Neuronal stem cell (in vitro differentiated cells): ENCODE results near the gene PRKD1.

Experiments
- DNase-seq: peaks from one replicate; pipeline ENCODE4 v3.0.0-alpha.2; 2013; ENCODE audit warnings: low spot score
- H2AFZ ChIP-seq: one replicate; pipeline ENCODE4 v1.6.1; 2013; ENCODE audit warnings: mild to moderate bottlenecking, low read length, inconsistent platforms
- H2AK5ac ChIP-seq: 2 replicates; pipeline ENCODE4 v1.6.1; 2013; ENCODE audit warnings: low read depth, mild to moderate bottlenecking, inconsistent platforms, low read length, moderate library complexity, mixed read lengths
- H2BK120ac ChIP-seq: 2 replicates; pipeline ENCODE4 v1.6.1; 2013; ENCODE audit warnings: low read depth, mild to moderate bottlenecking, inconsistent platforms, low read length, moderate library complexity, mixed read lengths
- H2BK12ac ChIP-seq: one replicate; pipeline ENCODE4 v1.6.1; 2013; ENCODE audit warnings: low read length, inconsistent platforms
- H2BK15ac ChIP-seq: 2 replicates; pipeline ENCODE4 v1.6.1; 2013; ENCODE audit warnings: mild to moderate bottlenecking, low read length, inconsistent platforms, mixed read lengths
- H2BK5ac ChIP-seq: one replicate; pipeline ENCODE4 v1.6.1; 2013; ENCODE audit warnings: inconsistent platforms, mild to moderate bottlenecking, low read length, moderate library complexity
- H3K14ac ChIP-seq: one replicate; pipeline ENCODE4 v1.6.1; 2013; ENCODE audit warnings: low read length, inconsistent platforms
- H3K18ac ChIP-seq: 2 replicates; pipeline ENCODE4 v1.6.1; 2013; ENCODE audit warnings: low read length, inconsistent platforms
- H3K23ac ChIP-seq: 2 replicates; pipeline ENCODE4 v1.6.1; 2013; ENCODE audit warnings: low read depth, mild to moderate bottlenecking, mixed read lengths, low read length, inconsistent platforms; ENCODE audit not compliant: poor library complexity
- H3K27ac ChIP-seq: replicated peaks from 3 replicates; pipeline ENCODE4 v1.5.1; 2013; ENCODE audit warnings: low read length, inconsistent platforms
- H3K27me3 ChIP-seq, 3 experiments: 2 replicates each; pipeline ENCODE4 v1.6.1; 2013; ENCODE audit warnings: low read length in 3 of 3, mild to moderate bottlenecking in 2 of 3, inconsistent platforms in 1 of 3, low read depth in 1 of 3, mixed read lengths in 1 of 3, moderate library complexity in 1 of 3; ENCODE audit not compliant: control insufficient read depth in 3 of 3, insufficient read depth in 3 of 3
- H3K36me3 ChIP-seq, 2 donors: replicated peaks in 1 of 2; 2 replicates each; pipeline ENCODE4 v1.6.1; 2013; ENCODE audit warnings: low read length in 2 of 2; ENCODE audit not compliant: control insufficient read depth in 2 of 2, insufficient read depth in 2 of 2
- H3K4ac ChIP-seq: 2 replicates; pipeline ENCODE4 v1.6.1; 2013; ENCODE audit warnings: inconsistent platforms, mild to moderate bottlenecking, low read length, moderate library complexity
- H3K4me1 ChIP-seq, 2 donors: 1 replicate in 1 of 2; 2 replicates in 1 of 2; pipeline ENCODE4 v1.6.1; 2013; ENCODE audit warnings: low read length in 2 of 2, low read depth in 1 of 2; ENCODE audit not compliant: control insufficient read depth in 2 of 2, insufficient read depth in 1 of 2
- H3K4me2 ChIP-seq: one replicate; pipeline ENCODE4 v1.6.1; 2013; ENCODE audit warnings: mild to moderate bottlenecking, low read length, inconsistent platforms; ENCODE audit not compliant: insufficient read depth, poor library complexity, severe bottlenecking
- H3K4me3 ChIP-seq, 2 donors: 2 replicates each; pipeline ENCODE4 v1.5.1; 2013; ENCODE audit warnings: low read length in 2 of 2, mild to moderate bottlenecking in 2 of 2, inconsistent platforms in 1 of 2, moderate library complexity in 1 of 2
- H3K79me1 ChIP-seq: one replicate; pipeline ENCODE4 v1.6.1; 2013; ENCODE audit warnings: low read depth, mild to moderate bottlenecking, inconsistent platforms, low read length, moderate library complexity
- H3K9ac ChIP-seq: one replicate; pipeline ENCODE4 v1.6.1; 2013; ENCODE audit warnings: mild to moderate bottlenecking, low read depth, low read length, inconsistent platforms; ENCODE audit not compliant: poor library complexity
- H3K9me3 ChIP-seq, 2 donors: replicated peaks in 1 of 2; 2 replicates each; pipeline versions ENCODE3 to v1.6.1; 2013; ENCODE audit warnings: low read length in 2 of 2, mild to moderate bottlenecking in 2 of 2, inconsistent platforms in 1 of 2, low read depth in 1 of 2, mixed read lengths in 1 of 2, moderate library complexity in 1 of 2; ENCODE audit not compliant: control insufficient read depth in 2 of 2, insufficient read depth in 1 of 2
- H4K8ac ChIP-seq: one replicate; pipeline ENCODE4 v1.6.1; 2013; ENCODE audit warnings: low read depth, mild to moderate bottlenecking, inconsistent platforms, low read length, moderate library complexity
- H4K91ac ChIP-seq: one replicate; pipeline ENCODE4 v1.6.1; 2013; ENCODE audit warnings: low read length, low read depth, mild to moderate bottlenecking, inconsistent platforms; ENCODE audit not compliant: poor library complexity
- WGBS, 2 donors: extraction: QIAGEN DNeasy Blood & Tissue Kit; methylation state at CpG; one replicate each; pipeline ENCODE4 v1.1.7; 2013; ENCODE audit warnings: missing lambda C conversion rate in 2 of 2, mixed read lengths in 1 of 2; ENCODE audit not compliant: insufficient read length in 2 of 2, insufficient replicate concordance in 1 of 2; ENCODE audit errors: extremely low coverage in 2 of 2; 5-methylcytosine and 5-hydroxymethylcytosine counted together

The PRKD1 gene

GRCh38 chr14:29653303-29653702 is 274.3 kb downstream of the PRKD1 start:
- Histone ChIP-seq H2BK15ac (no peak overlapping the region), H3K4ac (no peak overlapping the region), H3K18ac (no peak overlapping the region), H4K8ac (no peak overlapping the region), H2AK5ac (no peak overlapping the region), H3K14ac (no peak overlapping the region), H2BK5ac (no peak overlapping the region), H3K4me2 (no peak overlapping the region), H2AFZ (no peak overlapping the region), H4K91ac (no peak overlapping the region), H3K9me3 (peaks cover 0 to 3% of the 10 kb centered on the region in 2 donors), H3K9ac (no peak overlapping the region), H3K27me3 (no peaks in the 10 kb centered on the region), H2BK120ac (no peak overlapping the region), H3K4me3 (no peak overlapping the region), H3K27ac (no peak overlapping the region), H3K23ac (no peak overlapping the region), H2BK12ac (no peak overlapping the region), H3K79me1 (no peaks in the 10 kb centered on the region), H3K36me3 (no peaks in the 10 kb centered on the region), H3K4me1 (no peaks in the 10 kb centered on the region)
- DNase-seq, result no peak

- H3K18ac ChIP-seq, result no peak overlapping the region
- H3K79me1 ChIP-seq, result no peaks in the 10 kb centered on the region
- H2BK5ac ChIP-seq, result no peak overlapping the region
- H2BK12ac ChIP-seq, result no peak overlapping the region
- DNase-seq, result no peak
- no peak overlapping the region for H2AFZ ChIP-seq
- H4K91ac ChIP-seq, result no peak overlapping the region
- no peak overlapping the region for H3K9ac ChIP-seq
- H3K23ac ChIP-seq, result no peak overlapping the region
- peaks cover 5% of the 10 kb centered on the region in 2 donors for H3K9me3 ChIP-seq
- H4K8ac ChIP-seq, result no peak overlapping the region
- no peaks in the 10 kb centered on the region for H3K27me3 ChIP-seq
- H2BK120ac ChIP-seq, result no peak overlapping the region
- H3K4me1 ChIP-seq, result no peaks in the 10 kb centered on the region
- no peaks in the 10 kb centered on the region for H3K36me3 ChIP-seq
- no peak overlapping the region for H3K14ac ChIP-seq
- no peak overlapping the region for H3K4me3 ChIP-seq
- no peak overlapping the region for H2AK5ac ChIP-seq
- H2BK15ac ChIP-seq, result no peak overlapping the region
- no peak overlapping the region for H3K4me2 ChIP-seq
- no peak overlapping the region for H3K27ac ChIP-seq
- no peak overlapping the region for H3K4ac ChIP-seq
Observed at GRCh38 chr14:29652571-29652970, 275.1 kb downstream of the PRKD1 start.

GRCh38 chr14:29650554-29651269 is 276.9 kb downstream of the PRKD1 start:
- no peak overlapping the region for H2BK15ac ChIP-seq
- H3K27ac ChIP-seq, result no peak overlapping the region
- no peak overlapping the region for H2AK5ac ChIP-seq
- no peak overlapping the region for H3K4me3 ChIP-seq
- no peaks in the 10 kb centered on the region for H3K36me3 ChIP-seq
- no peak overlapping the region for H2BK120ac ChIP-seq
- no peak overlapping the region for H4K91ac ChIP-seq
- no peaks in the 10 kb centered on the region for H3K27me3 ChIP-seq
- no peak overlapping the region for H3K9ac ChIP-seq
- H4K8ac ChIP-seq, result no peak overlapping the region
- H3K9me3 ChIP-seq, result peaks cover 7 to 10% of the 10 kb centered on the region in 2 donors
- no peak overlapping the region for H2BK5ac ChIP-seq
- H3K4me2 ChIP-seq, result no peak overlapping the region
- no peak overlapping the region for H3K18ac ChIP-seq
- no peak overlapping the region for H2BK12ac ChIP-seq
- H3K23ac ChIP-seq, result no peak overlapping the region
- no peaks in the 10 kb centered on the region for H3K4me1 ChIP-seq
- no peaks in the 10 kb centered on the region for H3K79me1 ChIP-seq
- H3K4ac ChIP-seq, result no peak overlapping the region
- H3K14ac ChIP-seq, result no peak overlapping the region
- no peak for DNase-seq
- no peak overlapping the region for H2AFZ ChIP-seq
- WGBS, 2 donors, result no CpG with 5 or more reads among the region's 4 CpGs

GRCh38 chr14:29649170-29649569 is 278.5 kb downstream of the PRKD1 start:
- no peak overlapping the region for H2BK15ac ChIP-seq
- no peaks in the 10 kb centered on the region for H3K4me1 ChIP-seq
- no peak overlapping the region for H2AK5ac ChIP-seq
- no peaks in the 10 kb centered on the region for H3K36me3 ChIP-seq
- DNase-seq, result no peak
- no peak overlapping the region for H2BK120ac ChIP-seq
- no CpG with 5 or more reads among the region's 3 CpGs for WGBS, 2 donors
- H3K4me2 ChIP-seq, result no peak overlapping the region
- peaks cover 7 to 10% of the 10 kb centered on the region in 2 donors for H3K9me3 ChIP-seq
- H3K14ac ChIP-seq, result no peak overlapping the region
- H3K9ac ChIP-seq, result no peak overlapping the region
- H2BK5ac ChIP-seq, result no peak overlapping the region
- H2AFZ ChIP-seq, result no peak overlapping the region
- no peak overlapping the region for H2BK12ac ChIP-seq
- H3K4ac ChIP-seq, result no peak overlapping the region
- H4K8ac ChIP-seq, result no peak overlapping the region
- H3K23ac ChIP-seq, result no peak overlapping the region
- H3K4me3 ChIP-seq, result no peak overlapping the region
- H4K91ac ChIP-seq, result no peak overlapping the region
- H3K27ac ChIP-seq, result no peak overlapping the region
- H3K79me1 ChIP-seq, result no peaks in the 10 kb centered on the region
- no peaks in the 10 kb centered on the region for H3K27me3 ChIP-seq
- H3K18ac ChIP-seq, result no peak overlapping the region
